Measurements from ENCODE around the gene GRK3.

- TF ChIP-seq POLR2A (IDR thresholded peaks at IDR 0.05) (no peak), CTCF (IDR thresholded peaks at IDR 0.05) (no peak)
Measured at GRCh38 chr22:25697978-25698377, 133.5 kb downstream of the GRK3 start.

All from Peyer's patch (tissue), 4 donors.